ENCODE results near the gene FAM234A.

The FAM234A gene

GRCh38 chr16:275041-275641 lies 40.5 kb downstream of the FAM234A start:
- WGBS (ENCODE audit: extremely low coverage, insufficient coverage, insufficient read length) = no CpG with 5 or more reads among the region's 58 CpGs
- H4K12ac ChIP-seq (ENCODE audit: low read depth, low read length) = no peak overlapping the region
- no peak overlapping the region for H2BK5ac ChIP-seq (ENCODE audit: low read depth, low read length, poor library complexity)
- no peak overlapping the region for H2BK12ac ChIP-seq (ENCODE audit: low read length)
- H3K9ac ChIP-seq (ENCODE audit: low read length) = no peak overlapping the region
- no peak overlapping the region for H4K8ac ChIP-seq (ENCODE audit: low read depth, low read length)
- H2BK120ac ChIP-seq (ENCODE audit: insufficient read depth, low read length, poor library complexity) = no peak overlapping the region
- H4K91ac ChIP-seq (ENCODE audit: low read depth, low read length) = no peak overlapping the region
- H3K36me3 ChIP-seq (ENCODE audit: control insufficient read depth in 1 of 2, insufficient read depth in 2 of 2, low read length in 2 of 2) = no peaks in the 10 kb centered on the region
- H3K4me1 ChIP-seq (ENCODE audit: control insufficient read depth in 1 of 2, insufficient read depth in 2 of 2, low read length in 2 of 2) = peaks cover 0 to 6% of the 10 kb centered on the region in 2 experiments
- H3K27me3 ChIP-seq (ENCODE audit: insufficient read depth, low read length) = peaks cover 24% of the 10 kb centered on the region
- H3K14ac ChIP-seq (ENCODE audit: low read length) = no peak overlapping the region
- H2AFZ ChIP-seq (ENCODE audit: insufficient read depth, low read length, poor library complexity) = no peak overlapping the region
- peaks cover 3% of the 10 kb centered on the region for H3K9me3 ChIP-seq (ENCODE audit: insufficient read depth, low read depth, low read length)
- no peak overlapping the region for H3K18ac ChIP-seq (ENCODE audit: low read length)
- no peak overlapping the region for H2AK5ac ChIP-seq (ENCODE audit: low read length)
- no peak for DNase-seq
- no peaks in the 10 kb centered on the region for H3K79me1 ChIP-seq (ENCODE audit: low read length)
- no peak overlapping the region for H3K23ac ChIP-seq (ENCODE audit: low read length)
- no peak overlapping the region for H3K4ac ChIP-seq (ENCODE audit: low read depth, low read length)
- H3K27ac ChIP-seq (ENCODE audit: low read depth, low read length) = no peak overlapping the region
- no peaks in the 10 kb centered on the region for H3K79me2 ChIP-seq (ENCODE audit: control insufficient read depth, insufficient read depth, low read length, poor library complexity)
- peak overlapping the region; percentile 29 for H3K4me3 ChIP-seq (ENCODE audit: low read depth, low read length)
- H3K4me2 ChIP-seq (ENCODE audit: low read length) = peak overlapping the region; percentile 76

DNA sequence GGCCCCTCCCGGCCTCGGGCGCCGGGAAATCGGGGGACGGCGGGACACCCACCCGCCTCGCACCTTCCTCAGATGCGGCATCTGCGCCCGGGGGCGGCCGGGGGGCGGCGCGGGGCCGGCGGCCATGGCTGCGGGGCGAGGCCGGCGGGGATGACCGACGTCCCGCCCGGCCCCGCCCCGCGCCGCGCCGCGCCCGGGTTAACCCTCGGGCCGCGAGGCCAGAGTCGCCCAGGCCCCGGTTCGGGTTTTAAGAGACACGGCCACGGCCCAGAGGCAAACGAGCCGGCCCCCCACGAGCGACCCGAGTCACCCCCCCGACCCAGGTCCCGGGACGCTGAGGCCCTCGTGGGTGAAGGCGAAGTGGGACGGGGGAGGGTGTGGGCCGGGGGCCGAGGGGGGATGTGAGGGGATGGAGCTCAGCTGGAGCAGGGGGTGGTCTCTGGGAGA lies 41.2 kb downstream of the FAM234A start, which contains the start of gene RGS11:
RGS11 (minus strand) TSS at position 159 of the 447 bp plus-strand sequence; CDS start at position 126, 33 bp downstream.
- Histone ChIP-seq H3K14ac (ENCODE audit: low read length) (no peak within 1 kb of the TSS), H3K9me3 (ENCODE audit: insufficient read depth, low read depth, low read length) (peaks cover 3% of the 10 kb centered on the region), H3K4ac (ENCODE audit: low read depth, low read length) (no peak within 1 kb of the TSS), H4K8ac (ENCODE audit: low read depth, low read length) (no peak within 1 kb of the TSS), H2AK5ac (ENCODE audit: low read length) (no peak within 1 kb of the TSS), H3K79me2 (ENCODE audit: control insufficient read depth, insufficient read depth, low read length, poor library complexity) (no peaks in the 10 kb centered on the region), H3K36me3 (ENCODE audit: control insufficient read depth in 1 of 2, insufficient read depth in 2 of 2, low read length in 2 of 2) (no peaks in the 10 kb centered on the region), H2BK5ac (ENCODE audit: low read depth, low read length, poor library complexity) (no peak within 1 kb of the TSS), H3K23ac (ENCODE audit: low read length) (no peak within 1 kb of the TSS), H3K27me3 (ENCODE audit: insufficient read depth, low read length) (peaks cover 28% of the 10 kb centered on the region), H2BK120ac (ENCODE audit: insufficient read depth, low read length, poor library complexity) (no peak within 1 kb of the TSS), H3K79me1 (ENCODE audit: low read length) (no peaks in the 10 kb centered on the region), H4K91ac (ENCODE audit: low read depth, low read length) (no peak within 1 kb of the TSS), H2BK12ac (ENCODE audit: low read length) (no peak within 1 kb of the TSS), H3K4me1 (ENCODE audit: control insufficient read depth in 1 of 2, insufficient read depth in 2 of 2, low read length in 2 of 2) (peaks cover 0 to 6% of the 10 kb centered on the region in 2 experiments), H2AFZ (ENCODE audit: insufficient read depth, low read length, poor library complexity) (no peak within 1 kb of the TSS), H3K18ac (ENCODE audit: low read length) (no peak within 1 kb of the TSS), H4K12ac (ENCODE audit: low read depth, low read length) (no peak within 1 kb of the TSS), H3K4me3 (ENCODE audit: low read depth, low read length) (peak within 1 kb of the TSS; percentile 29), H3K4me2 (ENCODE audit: low read length) (peak within 1 kb of the TSS; percentile 76), H3K9ac (ENCODE audit: low read length) (no peak within 1 kb of the TSS), H3K27ac (ENCODE audit: low read depth, low read length) (no peak within 1 kb of the TSS)
- no CpG with 5 or more reads among the region's 56 CpGs for WGBS (ENCODE audit: extremely low coverage, insufficient coverage, insufficient read length)
- no peak for DNase-seq

DNA sequence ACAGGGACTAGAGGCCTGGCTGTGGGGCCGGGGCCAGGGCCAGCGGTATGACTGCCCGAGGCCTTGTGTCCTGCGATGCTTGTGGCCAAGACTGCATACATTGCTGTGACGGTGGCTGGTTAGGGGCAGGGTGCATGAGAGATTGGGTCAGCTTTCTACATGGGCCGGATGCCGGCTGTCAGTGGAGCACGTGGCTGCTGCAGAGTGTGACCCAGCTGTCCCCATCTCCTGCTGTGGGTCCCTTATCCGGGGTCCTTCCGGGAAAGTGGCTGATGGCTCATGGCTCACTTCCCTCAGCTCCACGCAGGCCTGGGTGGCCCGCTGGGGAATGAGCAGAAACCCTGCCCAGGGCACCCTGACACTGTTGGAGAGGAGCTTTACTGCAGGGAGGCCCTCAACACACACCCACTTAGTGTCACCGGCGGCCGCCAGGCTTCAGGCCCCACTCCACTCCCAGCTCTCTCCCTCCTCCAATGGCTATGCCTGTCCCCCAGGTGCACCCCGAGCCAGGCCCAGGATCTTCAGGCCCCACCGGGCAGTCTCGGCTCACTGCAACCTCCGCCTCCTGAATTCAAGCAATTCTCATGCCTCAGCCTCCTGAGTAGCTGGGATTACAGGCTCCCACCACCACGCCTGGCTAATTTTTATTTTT lies 41.9 kb downstream of the FAM234A start:
- no peak overlapping the region for H2BK5ac ChIP-seq (ENCODE audit: low read depth, low read length, poor library complexity)
- no peaks in the 10 kb centered on the region for H3K79me1 ChIP-seq (ENCODE audit: low read length)
- no peak overlapping the region for H3K4me2 ChIP-seq (ENCODE audit: low read length)
- no peak overlapping the region for H3K27ac ChIP-seq (ENCODE audit: low read depth, low read length)
- H3K23ac ChIP-seq (ENCODE audit: low read length) = no peak overlapping the region
- DNase-seq = peak; percentile 45 to 77
- peaks cover 36% of the 10 kb centered on the region for H3K27me3 ChIP-seq (ENCODE audit: insufficient read depth, low read length)
- no peak overlapping the region for H2AFZ ChIP-seq (ENCODE audit: insufficient read depth, low read length, poor library complexity)
- H2BK120ac ChIP-seq (ENCODE audit: insufficient read depth, low read length, poor library complexity) = no peak overlapping the region
- H4K8ac ChIP-seq (ENCODE audit: low read depth, low read length) = no peak overlapping the region
- peaks cover 2% of the 10 kb centered on the region for H3K9me3 ChIP-seq (ENCODE audit: insufficient read depth, low read depth, low read length)
- H3K9ac ChIP-seq (ENCODE audit: low read length) = no peak overlapping the region
- peaks cover 0 to 6% of the 10 kb centered on the region in 2 experiments for H3K4me1 ChIP-seq (ENCODE audit: control insufficient read depth in 1 of 2, insufficient read depth in 2 of 2, low read length in 2 of 2)
- H3K18ac ChIP-seq (ENCODE audit: low read length) = no peak overlapping the region
- no peak overlapping the region for H4K12ac ChIP-seq (ENCODE audit: low read depth, low read length)
- H3K14ac ChIP-seq (ENCODE audit: low read length) = no peak overlapping the region
- H2AK5ac ChIP-seq (ENCODE audit: low read length) = no peak overlapping the region
- WGBS (ENCODE audit: extremely low coverage, insufficient coverage, insufficient read length) = no CpG with 5 or more reads among the region's 20 CpGs
- H3K4ac ChIP-seq (ENCODE audit: low read depth, low read length) = no peak overlapping the region
- H3K4me3 ChIP-seq (ENCODE audit: low read depth, low read length) = no peak overlapping the region
- no peak overlapping the region for H2BK12ac ChIP-seq (ENCODE audit: low read length)
- H3K36me3 ChIP-seq (ENCODE audit: control insufficient read depth in 1 of 2, insufficient read depth in 2 of 2, low read length in 2 of 2) = no peaks in the 10 kb centered on the region
- H4K91ac ChIP-seq (ENCODE audit: low read depth, low read length) = no peak overlapping the region
- no peaks in the 10 kb centered on the region for H3K79me2 ChIP-seq (ENCODE audit: control insufficient read depth, insufficient read depth, low read length, poor library complexity)

GRCh38 chr16:278863-279366 lies 44.3 kb downstream of the FAM234A start:
- Histone ChIP-seq H3K27me3 (ENCODE audit: insufficient read depth, low read length) (peaks cover 40% of the 10 kb centered on the region), H3K4ac (ENCODE audit: low read depth, low read length) (no peak overlapping the region)
- no peak for DNase-seq

More at GRCh38 chr16:278863-279366, 44.3 kb downstream of the FAM234A start:
- Histone ChIP-seq H2AFZ (ENCODE audit: insufficient read depth, low read length, poor library complexity) (no peak overlapping the region), H3K36me3 (ENCODE audit: control insufficient read depth in 1 of 2, insufficient read depth in 2 of 2, low read length in 2 of 2) (no peaks in the 10 kb centered on the region), H4K91ac (ENCODE audit: low read depth, low read length) (no peak overlapping the region), H3K79me1 (ENCODE audit: low read length) (no peaks in the 10 kb centered on the region), H4K8ac (ENCODE audit: low read depth, low read length) (no peak overlapping the region), H3K9ac (ENCODE audit: low read length) (no peak overlapping the region), H4K12ac (ENCODE audit: low read depth, low read length) (no peak overlapping the region), H2BK12ac (ENCODE audit: low read length) (no peak overlapping the region), H3K79me2 (ENCODE audit: control insufficient read depth, insufficient read depth, low read length, poor library complexity) (no peaks in the 10 kb centered on the region), H2AK5ac (ENCODE audit: low read length) (no peak overlapping the region), H3K4me3 (ENCODE audit: low read depth, low read length) (no peak overlapping the region), H2BK5ac (ENCODE audit: low read depth, low read length, poor library complexity) (no peak overlapping the region), H3K9me3 (ENCODE audit: insufficient read depth, low read depth, low read length) (peaks cover 4% of the 10 kb centered on the region), H3K18ac (ENCODE audit: low read length) (no peak overlapping the region), H3K4me2 (ENCODE audit: low read length) (no peak overlapping the region), H3K23ac (ENCODE audit: low read length) (no peak overlapping the region), H3K14ac (ENCODE audit: low read length) (no peak overlapping the region), H3K27ac (ENCODE audit: low read depth, low read length) (no peak overlapping the region), H2BK120ac (ENCODE audit: insufficient read depth, low read length, poor library complexity) (no peak overlapping the region), H3K4me1 (ENCODE audit: control insufficient read depth in 1 of 2, insufficient read depth in 2 of 2, low read length in 2 of 2) (peaks cover 0 to 6% of the 10 kb centered on the region in 2 experiments)
- WGBS (ENCODE audit: extremely low coverage, insufficient coverage, insufficient read length) = no CpG with 5 or more reads among the region's 6 CpGs
